ENCODE results near the gene GSTA4. TPM values are rescaled to one million over a fixed set of nuclear protein-coding genes. Genes with fewer than 3 reads are reported as not detected.
A peak's percentile ranks its signal among the peaks of the same experiment; 100 is the strongest.

The GSTA4 gene
- total and polyA plus RNA-seq, 12 donors, result 144 to 1,199 (median 353) TPM

DNA sequence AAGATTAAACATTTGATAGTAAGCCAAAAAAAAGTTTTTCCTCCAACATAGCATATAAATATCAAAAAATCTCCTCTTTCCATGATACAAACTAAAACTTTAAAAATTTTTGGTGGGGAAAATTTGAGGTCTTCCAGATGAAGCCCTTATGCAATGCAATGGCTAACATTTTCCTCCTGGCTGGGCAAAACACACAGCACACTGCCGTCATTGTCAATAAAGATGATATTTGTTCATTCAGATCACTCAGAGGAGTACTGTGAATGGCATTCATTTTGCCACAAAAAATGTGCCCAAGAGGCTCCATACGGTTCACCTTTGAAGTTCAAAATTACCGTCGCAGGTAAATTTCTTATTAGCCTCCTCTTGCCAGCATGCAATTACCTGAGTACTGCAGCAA lies 36.2 kb upstream of the GSTA4 start:
- Histone ChIP-seq H3K4me1 (replicated peaks in 1 of 2) (peaks cover 12 to 46% of the 10 kb centered on the region in 2 donors), H3K27me3 (no peaks in the 10 kb centered on the region), H3K36me3 (replicated peaks in 1 of 2) (peaks cover 0 to 62% of the 10 kb centered on the region in 2 donors), H3K27ac (no peak overlapping the region), H3K9me3 (replicated peaks in 1 of 3) (no peaks in the 10 kb centered on the region), H3K4me3 (no peak overlapping the region)
- WGBS, 4 donors, result 91 to 96% (median 94%) methylated on average over 4 of the region's 4 CpGs
- intact Hi-C loops (cut with DNase I), result no loop called here
- no peak for DNase-seq
- TF ChIP-seq POLR2A (IDR thresholded peaks at IDR 0.05), result no peak
- TF ChIP-seq, protein P1, sequence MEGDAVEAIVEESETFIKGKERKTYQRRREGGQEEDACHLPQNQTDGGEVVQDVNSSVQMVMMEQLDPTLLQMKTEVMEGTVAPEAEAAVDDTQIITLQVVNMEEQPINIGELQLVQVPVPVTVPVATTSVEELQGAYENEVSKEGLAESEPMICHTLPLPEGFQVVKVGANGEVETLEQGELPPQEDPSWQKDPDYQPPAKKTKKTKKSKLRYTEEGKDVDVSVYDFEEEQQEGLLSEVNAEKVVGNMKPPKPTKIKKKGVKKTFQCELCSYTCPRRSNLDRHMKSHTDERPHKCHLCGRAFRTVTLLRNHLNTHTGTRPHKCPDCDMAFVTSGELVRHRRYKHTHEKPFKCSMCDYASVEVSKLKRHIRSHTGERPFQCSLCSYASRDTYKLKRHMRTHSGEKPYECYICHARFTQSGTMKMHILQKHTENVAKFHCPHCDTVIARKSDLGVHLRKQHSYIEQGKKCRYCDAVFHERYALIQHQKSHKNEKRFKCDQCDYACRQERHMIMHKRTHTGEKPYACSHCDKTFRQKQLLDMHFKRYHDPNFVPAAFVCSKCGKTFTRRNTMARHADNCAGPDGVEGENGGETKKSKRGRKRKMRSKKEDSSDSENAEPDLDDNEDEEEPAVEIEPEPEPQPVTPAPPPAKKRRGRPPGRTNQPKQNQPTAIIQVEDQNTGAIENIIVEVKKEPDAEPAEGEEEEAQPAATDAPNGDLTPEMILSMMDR (IDR thresholded peaks at IDR 0.05), result no peak

DNA sequence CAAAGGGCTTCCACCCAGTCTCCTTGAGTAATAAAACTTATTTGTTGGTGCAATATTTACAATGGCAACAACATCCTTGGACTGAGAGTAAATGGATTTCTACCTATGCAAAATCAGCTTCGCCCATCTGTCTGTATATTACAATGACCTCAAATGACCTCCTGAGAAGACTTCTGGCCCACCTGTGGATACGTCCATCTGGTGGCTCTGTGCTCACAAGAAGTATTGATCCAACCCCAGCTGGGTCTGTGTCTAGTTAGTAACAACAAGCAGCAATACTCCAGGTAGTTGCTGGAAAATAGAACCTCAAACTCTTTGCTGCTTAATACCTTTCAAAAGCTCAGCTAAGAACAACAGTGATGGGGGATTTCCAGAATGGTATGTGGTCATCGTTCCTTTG lies 34.7 kb upstream of the GSTA4 start:
- 92 to 100% (median 95%) methylated on average over 3 of the region's 3 CpGs for WGBS, 4 donors
- H3K4me1 ChIP-seq (replicated peaks in 1 of 2), result peaks cover 0 to 31% of the 10 kb centered on the region in 2 donors
- no peaks in the 10 kb centered on the region for H3K9me3 ChIP-seq (replicated peaks in 1 of 3)
- intact Hi-C loops (cut with DNase I), result no loop called here
- no peak for DNase-seq
- peaks cover 0 to 68% of the 10 kb centered on the region in 2 donors for H3K36me3 ChIP-seq (replicated peaks in 1 of 2)
- no peak overlapping the region for H3K4me3 ChIP-seq
- H3K27ac ChIP-seq, result no peak overlapping the region
- TF ChIP-seq POLR2A (IDR thresholded peaks at IDR 0.05), result no peak
- TF ChIP-seq, protein P1 (IDR thresholded peaks at IDR 0.05), result no peak
- H3K27me3 ChIP-seq, result no peaks in the 10 kb centered on the region

DNA sequence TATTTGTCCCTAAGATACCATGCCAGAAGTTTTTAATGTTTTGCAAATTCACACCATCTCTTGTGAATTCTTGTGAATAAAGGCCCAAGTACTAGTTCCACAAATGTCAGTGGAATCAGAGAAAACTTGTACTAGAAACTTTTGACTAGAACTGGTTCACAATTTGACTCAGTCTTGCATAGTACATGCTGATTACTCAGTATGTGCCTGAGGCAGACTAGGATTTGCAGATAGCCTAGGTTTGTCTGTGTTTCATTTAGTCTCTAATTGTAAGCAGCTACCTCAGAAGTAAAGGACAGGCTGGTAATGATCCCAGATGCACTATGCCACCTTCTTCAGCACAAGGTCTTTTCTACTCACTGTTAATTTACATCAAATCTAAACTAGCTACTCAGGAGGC lies 34.2 kb upstream of the GSTA4 start:
- no peak overlapping the region for H3K4me3 ChIP-seq
- DNase-seq, result no peak
- peaks cover 0 to 31% of the 10 kb centered on the region in 2 donors for H3K4me1 ChIP-seq (replicated peaks in 1 of 2)
- intact Hi-C loops (cut with DNase I), result no loop called here
- H3K27me3 ChIP-seq, result no peaks in the 10 kb centered on the region
- peak overlapping the region in 1 of 5 donors; percentile 9 for H3K27ac ChIP-seq
- no peaks in the 10 kb centered on the region for H3K9me3 ChIP-seq (replicated peaks in 1 of 3)
- peaks cover 0 to 63% of the 10 kb centered on the region in 2 donors for H3K36me3 ChIP-seq (replicated peaks in 1 of 2)
- no peak for TF ChIP-seq POLR2A (IDR thresholded peaks at IDR 0.05)
- TF ChIP-seq, protein P1 (IDR thresholded peaks at IDR 0.05), result no peak

DNA sequence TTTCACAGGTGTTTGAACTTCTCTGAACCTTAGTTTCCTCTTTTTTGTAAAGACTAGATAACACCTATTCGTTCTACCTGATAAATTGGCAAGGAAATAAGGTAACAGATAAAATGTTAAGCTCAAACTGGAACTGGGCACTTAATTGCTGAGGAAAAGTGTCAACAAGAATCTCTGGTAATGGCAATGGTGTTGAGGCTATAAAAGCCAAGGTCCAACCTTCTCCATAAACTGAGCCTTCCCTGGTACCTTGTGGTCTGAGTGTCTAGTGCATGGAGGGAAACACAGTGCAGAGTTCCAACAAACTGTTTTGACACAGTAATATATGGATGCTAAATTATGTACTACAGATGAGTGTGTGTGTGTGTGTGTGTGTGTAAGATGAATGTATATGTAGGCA lies 33.4 kb upstream of the GSTA4 start:
- TF ChIP-seq, protein P1 (IDR thresholded peaks at IDR 0.05), result no peak
- TF ChIP-seq POLR2A (IDR thresholded peaks at IDR 0.05), result no peak
- peaks cover 0 to 24% of the 10 kb centered on the region in 2 donors for H3K4me1 ChIP-seq (replicated peaks in 1 of 2)
- DNase-seq, result no peak
- intact Hi-C loops (cut with DNase I), result no loop called here
- no peak overlapping the region for H3K4me3 ChIP-seq
- H3K36me3 ChIP-seq (replicated peaks in 1 of 2), result peaks cover 0 to 62% of the 10 kb centered on the region in 2 donors
- no peaks in the 10 kb centered on the region for H3K27me3 ChIP-seq
- 72 to 94% (median 80%) methylated on average over 1 of the region's 1 CpG for WGBS, 4 donors
- H3K9me3 ChIP-seq (replicated peaks in 1 of 3), result no peaks in the 10 kb centered on the region
- H3K27ac ChIP-seq, result no peak overlapping the region
